Osteoblast (primary cell): ENCODE data around the gene NTSR2. TPM values are rescaled to one million over a fixed set of nuclear protein-coding genes. Genes with fewer than 3 reads are reported as not detected.

Experiments
- DNase-seq: peaks from one replicate; pipeline ENCODE4 v3.0.0; 2011; ENCODE audit warnings: low spot score, mixed read lengths; ENCODE audit not compliant: insufficient read length; ENCODE audit errors: missing footprints
- H2AFZ ChIP-seq: 2 replicates; pipeline ENCODE4 v1.6.0; 2011; ENCODE audit warnings: mild to moderate bottlenecking, low read length
- H3K27ac ChIP-seq: 2 replicates; pipeline ENCODE4 v1.5.1; 2011; ENCODE audit warnings: mild to moderate bottlenecking, low read depth, low read length, moderate library complexity
- H3K27me3 ChIP-seq: 2 replicates; pipeline ENCODE4 v1.6.0; 2012; ENCODE audit warnings: mild to moderate bottlenecking, control low read depth, inconsistent platforms, low read length, moderate library complexity; ENCODE audit not compliant: insufficient read depth
- H3K36me3 ChIP-seq: 2 replicates; pipeline ENCODE4 v1.5.1; 2011; ENCODE audit warnings: mild to moderate bottlenecking, low read length, control low read depth, moderate library complexity; ENCODE audit not compliant: insufficient read depth
- H3K4me1 ChIP-seq: 2 replicates; pipeline ENCODE4 v1.5.1; 2011; ENCODE audit warnings: mild to moderate bottlenecking, low read length, control low read depth, moderate library complexity; ENCODE audit not compliant: insufficient read depth
- H3K4me2 ChIP-seq: 2 replicates; pipeline ENCODE4 v1.6.0; 2011; ENCODE audit warnings: mild to moderate bottlenecking, low read length; ENCODE audit not compliant: insufficient read depth
- H3K4me3 ChIP-seq: fragments of 200-600 bp; sonication (generic); 3 replicates; pipeline ENCODE4 v1.5.1; 2012; ENCODE audit warnings: mild to moderate bottlenecking, low read length, inconsistent platforms; ENCODE audit not compliant: insufficient read depth
- H3K79me2 ChIP-seq: 2 replicates; pipeline ENCODE4 v1.6.0; 2012; ENCODE audit warnings: mild to moderate bottlenecking, low read length, control low read depth, inconsistent platforms; ENCODE audit not compliant: insufficient read depth
- H3K9me3 ChIP-seq: 2 replicates; pipeline ENCODE4 v1.5.1; 2011; ENCODE audit warnings: low read depth, low read length, control low read depth
- H4K20me1 ChIP-seq: 2 replicates; pipeline ENCODE4 v1.6.0; 2012; ENCODE audit warnings: mild to moderate bottlenecking, low read length, control low read depth; ENCODE audit not compliant: insufficient read depth
- CTCF ChIP-seq: IDR thresholded peaks from 2 replicates; pipeline ENCODE4 v1.5.1; 2011; ENCODE audit warnings: mild to moderate bottlenecking, low read depth, low read length, moderate library complexity; ENCODE audit errors: extremely low read depth
- total RNA-seq: library from RNA; depleted of rRNA; stranded (reverse); fragments of >200 nt; gene quantifications from 2 replicates; pipeline ENCODE4 v1.2.3, GENCODE V29; 2012

NTSR2 gene
- total RNA-seq, 1 donor = not detected

- H3K4me1 ChIP-seq = peaks cover 17% of the 10 kb centered on the region
- H3K4me2 ChIP-seq = no peak overlapping the region
- no peaks in the 10 kb centered on the region for H4K20me1 ChIP-seq
- TF ChIP-seq CTCF = no peak
- H3K79me2 ChIP-seq = no peaks in the 10 kb centered on the region
- H3K4me3 ChIP-seq = no peak overlapping the region
- no peak overlapping the region for H2AFZ ChIP-seq
- H3K36me3 ChIP-seq = no peaks in the 10 kb centered on the region
- H3K9me3 ChIP-seq = no peaks in the 10 kb centered on the region
- DNase-seq = no peak
- H3K27ac ChIP-seq = no peak overlapping the region
- H3K27me3 ChIP-seq = peaks cover 4% of the 10 kb centered on the region
Measured at GRCh38 chr2:11712866-11713265, 42.9 kb upstream of the NTSR2 start.

GRCh38 chr2:11711751-11712150 is 41.8 kb upstream of the NTSR2 start:
- no peaks in the 10 kb centered on the region for H3K36me3 ChIP-seq
- H3K4me3 ChIP-seq = no peak overlapping the region
- H3K4me2 ChIP-seq = no peak overlapping the region
- no peak overlapping the region for H3K27ac ChIP-seq
- no peaks in the 10 kb centered on the region for H3K79me2 ChIP-seq
- no peaks in the 10 kb centered on the region for H4K20me1 ChIP-seq
- no peak for DNase-seq
- no peak overlapping the region for H2AFZ ChIP-seq
- TF ChIP-seq CTCF = no peak
- H3K27me3 ChIP-seq = no peaks in the 10 kb centered on the region
- H3K4me1 ChIP-seq = peaks cover 17% of the 10 kb centered on the region
- H3K9me3 ChIP-seq = no peaks in the 10 kb centered on the region

- H3K4me1 ChIP-seq = peaks cover 17% of the 10 kb centered on the region
- no peak overlapping the region for H3K27ac ChIP-seq
- no peak overlapping the region for H3K4me3 ChIP-seq
- no peaks in the 10 kb centered on the region for H3K27me3 ChIP-seq
- no peak for DNase-seq
- no peaks in the 10 kb centered on the region for H4K20me1 ChIP-seq
- no peak overlapping the region for H2AFZ ChIP-seq
- H3K36me3 ChIP-seq = no peaks in the 10 kb centered on the region
- no peaks in the 10 kb centered on the region for H3K79me2 ChIP-seq
- no peaks in the 10 kb centered on the region for H3K9me3 ChIP-seq
- no peak overlapping the region for H3K4me2 ChIP-seq
- TF ChIP-seq CTCF = no peak
Measured at GRCh38 chr2:11711354-11711716, 41.3 kb upstream of the NTSR2 start.

- Histone ChIP-seq H4K20me1 (no peaks in the 10 kb centered on the region), H3K9me3 (no peaks in the 10 kb centered on the region), H2AFZ (no peak overlapping the region), H3K36me3 (no peaks in the 10 kb centered on the region), H3K27me3 (no peaks in the 10 kb centered on the region), H3K4me2 (no peak overlapping the region), H3K27ac (no peak overlapping the region), H3K4me3 (no peak overlapping the region), H3K4me1 (peaks cover 17% of the 10 kb centered on the region), H3K79me2 (no peaks in the 10 kb centered on the region)
- no peak for DNase-seq
- no peak for TF ChIP-seq CTCF
Measured at GRCh38 chr2:11710632-11711353, 40.8 kb upstream of the NTSR2 start.
